Heart right ventricle (tissue), 16 donors: ENCODE measurements around the gene BRAF. TPM values are rescaled to one million over a fixed set of nuclear protein-coding genes. Genes with fewer than 3 reads are reported as not detected.

ENCODE experiments used
- ATAC-seq, 8 donors: fragments of 200-7000 bp; cut with Tn5 transposase; one replicate each; pipeline ENCODE4 v1.9.1; 2020; ENCODE audit warnings: mild to moderate bottlenecking in 8 of 8, moderate library complexity in 8 of 8, moderate number of reproducible peaks in 1 of 8
- DNase-seq, 2 donors: peaks; one replicate each; pipeline ENCODE4 v3.0.0-alpha.2; 2020
- H3K27ac ChIP-seq, 10 donors: fragments of 200-600 bp; sonication (generic) in 2 of 10; one replicate each; pipeline versions ENCODE4 v1.5.0 to v1.8.0; 2020 to 2022; ENCODE audit warnings: mild to moderate bottlenecking in 3 of 10
- H3K27me3 ChIP-seq, 7 donors: fragments of 200-600 bp; one replicate each; pipeline ENCODE4 v1.8.0; 2021 to 2022; ENCODE audit warnings: mild to moderate bottlenecking in 2 of 7
- H3K36me3 ChIP-seq, 9 donors: fragments of 200-600 bp; sonication (generic) in 1 of 9; one replicate each; pipeline versions ENCODE4 v1.5.0 to v1.8.0; 2020 to 2022; ENCODE audit warnings: mild to moderate bottlenecking in 2 of 9
- H3K4me1 ChIP-seq, 9 donors: fragments of 200-600 bp; sonication (generic) in 1 of 9; one replicate each; pipeline versions ENCODE4 v1.5.0 to v1.8.0; 2020 to 2022; ENCODE audit warnings: mild to moderate bottlenecking in 4 of 9
- H3K4me3 ChIP-seq, 10 donors: fragments of 200-600 bp; sonication (generic) in 2 of 10; one replicate each; pipeline versions ENCODE4 v1.5.0 to v1.8.0; 2020 to 2022; ENCODE audit warnings: mild to moderate bottlenecking in 7 of 10, moderate library complexity in 2 of 10
- H3K9me3 ChIP-seq, 11 donors: fragments of 200-600 bp in 10 of 11; sonication (generic) in 2 of 11; one replicate each; pipeline versions ENCODE4 v1.5.0 to v1.8.0; 2013 to 2022; ENCODE audit warnings: mild to moderate bottlenecking in 2 of 11, control low read depth in 1 of 11, moderate library complexity in 1 of 11
- CTCF ChIP-seq, 9 donors: fragments of 200-600 bp; sonication (generic) in 2 of 9; IDR thresholded peaks; one replicate each; pipeline versions ENCODE4 v1.5.0 to v1.8.0; 2021 to 2022; ENCODE audit warnings: antibody characterized with exemption in 9 of 9, mild to moderate bottlenecking in 5 of 9, moderate library complexity in 1 of 9
- WGBS, 2 donors: extraction: QIAGEN DNeasy Blood & Tissue Kit; methylation state at CpG; one replicate each; pipeline ENCODE4 v1.1.7; 2013; ENCODE audit warnings: inconsistent platforms in 1 of 2; 5-methylcytosine and 5-hydroxymethylcytosine counted together
- intact Hi-C, 10 donors: fragments of 100-400 bp; cut with DNase I; formaldehyde crosslinking; loops; one replicate each; pipeline versions ENCODE4 v1.11.1 to v1.14.2; 2022
- polyA plus RNA-seq, 2 donors: library from polyadenylated mRNA; stranded (reverse); fragments of 200-250 nt; gene quantifications; one replicate each; pipeline ENCODE4 v1.2.3, GENCODE V29; 2013
- total RNA-seq, 10 donors: library from RNA; stranded (reverse); fragmentation: NEBNext Ultra II Directional in 3 of 10; extraction: Animal tissue kit (Norgen Biotek cat#: 25700) in 3 of 10; gene quantifications; one replicate each; pipeline versions ENCODE4 v1.2.1 to v1.2.4, GENCODE V29; 2021 to 2023
- donor health status: Arrhythmogenic right ventricular cardiomyopathy.
- donor health status: ischemic (EF 13 %, LVEDD 7.1; RV severe dilation, severe dysfunction).
- donor health status: healthy with polysubstance abuse.
- donor health status: DM: no; HTN: yes; CAD: no.
- donor health status: DM: no; HTN: no; CAD: no.
- donor health status: ischemic (EF 25% LVEDD 6.9; RV normal size, moderate dysfunction).
- donor health status: ischemic (EF 25% LVEDD 5.7; RV mildly dilated, moderate dysfunction).
- donor health status: healthy.
- donor health status: DM: yes; HTN: yes; CAD: no.
- donor health status: Ischemic cardiomyopathy.
- donor health status: ischemic (EF 35%, LVEDD 5.7; RV mildly dilated, moderate dysfunction).
- donor health status: nonischemic (EF 11% LVEDD 7.7; RV severe dilation, severe dysfunction).
- donor health status: DM: yes; HTN: yes; CAD: no.
- donor health status: PGD.
- donor health status: ischemic (EF 29% LVEDD 5.4; RV normal size, mild dysfunction).
- donor health status: nonischemic (EF 23%, LVEDD 6.1; RV moderate dilation, normal function).

BRAF gene
- total and polyA plus RNA-seq, 12 donors: 3.8 to 36.8 (median 23.2) TPM

GRCh38 chr7:140909476-140910161, 15.1 kb downstream of the BRAF start:
- H3K27ac ChIP-seq: no peak overlapping the region
- H3K4me3 ChIP-seq: no peak overlapping the region
- ATAC-seq (no peak), DNase-seq (no peak)
- intact Hi-C loops: loop anchor here in 1 of 10 donors (10.0 kb wide), 1 partner anchor 55 kb away; no protein-coding TSS in a partner anchor
- H3K4me1 ChIP-seq: peaks cover 0 to 37% (median 7%) of the 10 kb centered on the region in 9 donors
- H3K27me3 ChIP-seq: no peaks in the 10 kb centered on the region
- WGBS, 2 donors: 86 to 87% methylated on average over 5 of the region's 5 CpGs
- no peak for TF ChIP-seq CTCF (IDR thresholded peaks at IDR 0.05)
- no peaks in the 10 kb centered on the region for H3K9me3 ChIP-seq
- H3K36me3 ChIP-seq: no peaks in the 10 kb centered on the region

GRCh38 chr7:140908361-140908760, 16.4 kb downstream of the BRAF start:
- H3K9me3 ChIP-seq: peaks cover 0 to 8% (median 0%) of the 10 kb centered on the region in 11 donors
- WGBS, 2 donors: 77 to 84% methylated on average over 2 of the region's 2 CpGs
- peaks cover 0 to 4% (median 0%) of the 10 kb centered on the region in 9 donors for H3K36me3 ChIP-seq
- TF ChIP-seq CTCF (IDR thresholded peaks at IDR 0.05): no peak
- H3K4me1 ChIP-seq: peaks cover 0 to 26% (median under 1%) of the 10 kb centered on the region in 9 donors
- H3K4me3 ChIP-seq: no peak overlapping the region
- ATAC-seq: no peak
- no peak overlapping the region for H3K27ac ChIP-seq
- intact Hi-C loops: loop anchor here in 1 of 10 donors (10.0 kb wide), 1 partner anchor 56 kb away; no protein-coding TSS in a partner anchor
- no peak for DNase-seq
- no peaks in the 10 kb centered on the region for H3K27me3 ChIP-seq

- no peak for TF ChIP-seq CTCF (IDR thresholded peaks at IDR 0.05)
Measured at GRCh38 chr7:140903741-140904480, 20.8 kb downstream of the BRAF start.

GRCh38 chr7:140902303-140902953, 22.3 kb downstream of the BRAF start:
- ATAC-seq: no peak
- DNase-seq: no peak
- Histone ChIP-seq H3K36me3 (peaks cover 0 to 5% (median 0%) of the 10 kb centered on the region in 9 donors), H3K27ac (no peak overlapping the region), H3K9me3 (peaks cover 0 to 14% (median 0%) of the 10 kb centered on the region in 11 donors), H3K4me1 (peaks cover 0 to 37% (median 17%) of the 10 kb centered on the region in 9 donors), H3K4me3 (no peak overlapping the region), H3K27me3 (no peaks in the 10 kb centered on the region)
- intact Hi-C loops: loop anchor here in 1 of 10 donors (10.0 kb wide), 1 partner anchor 62 kb away; no protein-coding TSS in a partner anchor
- TF ChIP-seq CTCF (IDR thresholded peaks at IDR 0.05): no peak
- 89 to 94% methylated on average over 2 of the region's 2 CpGs for WGBS, 2 donors

More at GRCh38 chr7:140903741-140904480, 20.8 kb downstream of the BRAF start:
- intact Hi-C loops: loop anchor here in 1 of 10 donors (10.0 kb wide), 1 partner anchor 61 kb away; no protein-coding TSS in a partner anchor
- H3K9me3 ChIP-seq: peaks cover 0 to 14% (median 0%) of the 10 kb centered on the region in 11 donors
- DNase-seq: no peak
- H3K36me3 ChIP-seq: peaks cover 0 to 5% (median 0%) of the 10 kb centered on the region in 9 donors
- no peak overlapping the region for H3K27ac ChIP-seq
- H3K27me3 ChIP-seq: no peaks in the 10 kb centered on the region
- H3K4me1 ChIP-seq: peaks cover 0 to 35% (median 17%) of the 10 kb centered on the region in 9 donors
- 96 to 99% methylated on average over 4 of the region's 4 CpGs for WGBS, 2 donors
- ATAC-seq: no peak
- H3K4me3 ChIP-seq: no peak overlapping the region
